HEK293 (cell line): Measurements from ENCODE around the gene SCG3.

Source experiments
- CTCF ChIA-PET: fragments of 350-600 bp; formaldehyde crosslinking; extraction: SDS; loops from one replicate; lab custom pipeline; 2021; ENCODE audit warnings: antibody characterized with exemption; lab: Yijun Ruan, JAX
- POLR2A ChIA-PET: fragments of 300-600 bp; formaldehyde crosslinking; extraction: SDS; loops from one replicate; lab custom pipeline; 2020; ENCODE audit warnings: antibody characterized with exemption, inconsistent platforms; lab: Yijun Ruan, JAX
- H3K27ac ChIP-seq: fragments of 200-500 bp; sonication (Bioruptor generic); 2 replicates; pipeline ENCODE4 v1.5.1; 2014; ENCODE audit warnings: low read depth, low read length, control low read depth, inconsistent platforms; ENCODE audit errors: extremely low read depth
- H3K36me3 ChIP-seq, 2 experiments: fragments of 200-500 bp in 1 of 2; sonication (Bioruptor generic) in 1 of 2; 1 replicate in 1 of 2; 2 replicates in 1 of 2; pipeline ENCODE4 v1.5.1; 2014 to 2017; ENCODE audit warnings: inconsistent platforms in 2 of 2, low read length in 2 of 2; ENCODE audit not compliant: control insufficient read depth in 2 of 2, insufficient read depth in 1 of 2
- H3K4me1 ChIP-seq: fragments of 200-500 bp; sonication (Bioruptor generic); 2 replicates; pipeline ENCODE4 v1.5.1; 2014; ENCODE audit warnings: mild to moderate bottlenecking, low read length, inconsistent platforms; ENCODE audit not compliant: control insufficient read depth, insufficient read depth
- H3K4me3 ChIP-seq: 2 replicates; pipeline ENCODE4 v1.5.1; 2011; ENCODE audit warnings: low read depth, mild to moderate bottlenecking, control low read depth, low read length, moderate library complexity
- H3K9me3 ChIP-seq: fragments of 200-500 bp; sonication (Bioruptor generic); 2 replicates; pipeline ENCODE4 v1.5.1; 2014; ENCODE audit warnings: low read depth, low read length, inconsistent platforms; ENCODE audit not compliant: control insufficient read depth, insufficient read depth
- GLIS1 ChIP-seq: fragments of 450-650 bp; formaldehyde crosslinking; IDR thresholded peaks from 2 replicates; pipeline ENCODE4 v1.5.1; 2016; ENCODE audit warnings: missing biosample characterization, missing genetic modification characterization
- KLF8 ChIP-seq: fragments of 450-650 bp; formaldehyde crosslinking; IDR thresholded peaks from 2 replicates; pipeline ENCODE4 v1.5.1; 2016; ENCODE audit warnings: missing biosample characterization, missing genetic modification characterization
- OSR2 ChIP-seq: fragments of 450-650 bp; formaldehyde crosslinking; IDR thresholded peaks from 2 replicates; pipeline ENCODE4 v1.5.1; 2016; ENCODE audit warnings: missing biosample characterization, missing genetic modification characterization
- SP3 ChIP-seq: fragments of 450-650 bp; formaldehyde crosslinking; IDR thresholded peaks from 2 replicates; pipeline ENCODE4 v1.5.1; 2016; ENCODE audit warnings: missing biosample characterization, missing genetic modification characterization
- ZBTB17 ChIP-seq: fragments of 450-650 bp; formaldehyde crosslinking; IDR thresholded peaks from 2 replicates; pipeline ENCODE4 v1.5.1; 2016; ENCODE audit warnings: missing biosample characterization, missing genetic modification characterization
- ZBTB20 ChIP-seq: fragments of 450-650 bp; formaldehyde crosslinking; IDR thresholded peaks from 2 replicates; pipeline ENCODE4 v1.5.1; 2016; ENCODE audit warnings: missing biosample characterization, missing genetic modification characterization
- ZEB2 ChIP-seq: fragments of 450-650 bp; formaldehyde crosslinking; IDR thresholded peaks from 2 replicates; pipeline ENCODE4 v1.5.1; 2016; ENCODE audit warnings: missing biosample characterization, missing genetic modification characterization
- ZFP41 ChIP-seq: fragments of 450-650 bp; formaldehyde crosslinking; IDR thresholded peaks from 2 replicates; pipeline ENCODE4 v1.5.1; 2016; ENCODE audit warnings: missing biosample characterization, missing genetic modification characterization, borderline replicate concordance
- ZNF350 ChIP-seq: fragments of 450-650 bp; formaldehyde crosslinking; IDR thresholded peaks from 2 replicates; pipeline ENCODE4 v1.5.0; 2017; ENCODE audit warnings: missing biosample characterization, mild to moderate bottlenecking, missing genetic modification characterization
- ZNF629 ChIP-seq: fragments of 450-650 bp; formaldehyde crosslinking; IDR thresholded peaks from 2 replicates; pipeline ENCODE4 v1.5.1; 2017; ENCODE audit warnings: missing biosample characterization, missing genetic modification characterization
- ZNF654 ChIP-seq: fragments of 450-650 bp; formaldehyde crosslinking; IDR thresholded peaks from 2 replicates; pipeline ENCODE4 v1.5.1; 2016; ENCODE audit warnings: low read depth, missing biosample characterization, missing genetic modification characterization
- ZNF791 ChIP-seq: fragments of 450-650 bp; formaldehyde crosslinking; IDR thresholded peaks from 2 replicates; pipeline ENCODE4 v1.5.1; 2016; ENCODE audit warnings: missing biosample characterization, missing genetic modification characterization
- TF ChIP-seq, protein P1 (sequence below): fragments of 450-650 bp; formaldehyde crosslinking; IDR thresholded peaks from 2 replicates; pipeline ENCODE4 v1.5.1; 2016; ENCODE audit warnings: missing biosample characterization, missing genetic modification characterization, borderline replicate concordance
- TF ChIP-seq, protein P2 (sequence below): fragments of 450-650 bp; formaldehyde crosslinking; IDR thresholded peaks from 2 replicates; pipeline ENCODE4 v1.5.1; 2016; ENCODE audit warnings: missing biosample characterization, missing genetic modification characterization

Gene SCG3

GRCh38 chr15:51726302-51727073 lies 45.2 kb downstream of the SCG3 start (continued):
- TF ChIP-seq, protein P1, sequence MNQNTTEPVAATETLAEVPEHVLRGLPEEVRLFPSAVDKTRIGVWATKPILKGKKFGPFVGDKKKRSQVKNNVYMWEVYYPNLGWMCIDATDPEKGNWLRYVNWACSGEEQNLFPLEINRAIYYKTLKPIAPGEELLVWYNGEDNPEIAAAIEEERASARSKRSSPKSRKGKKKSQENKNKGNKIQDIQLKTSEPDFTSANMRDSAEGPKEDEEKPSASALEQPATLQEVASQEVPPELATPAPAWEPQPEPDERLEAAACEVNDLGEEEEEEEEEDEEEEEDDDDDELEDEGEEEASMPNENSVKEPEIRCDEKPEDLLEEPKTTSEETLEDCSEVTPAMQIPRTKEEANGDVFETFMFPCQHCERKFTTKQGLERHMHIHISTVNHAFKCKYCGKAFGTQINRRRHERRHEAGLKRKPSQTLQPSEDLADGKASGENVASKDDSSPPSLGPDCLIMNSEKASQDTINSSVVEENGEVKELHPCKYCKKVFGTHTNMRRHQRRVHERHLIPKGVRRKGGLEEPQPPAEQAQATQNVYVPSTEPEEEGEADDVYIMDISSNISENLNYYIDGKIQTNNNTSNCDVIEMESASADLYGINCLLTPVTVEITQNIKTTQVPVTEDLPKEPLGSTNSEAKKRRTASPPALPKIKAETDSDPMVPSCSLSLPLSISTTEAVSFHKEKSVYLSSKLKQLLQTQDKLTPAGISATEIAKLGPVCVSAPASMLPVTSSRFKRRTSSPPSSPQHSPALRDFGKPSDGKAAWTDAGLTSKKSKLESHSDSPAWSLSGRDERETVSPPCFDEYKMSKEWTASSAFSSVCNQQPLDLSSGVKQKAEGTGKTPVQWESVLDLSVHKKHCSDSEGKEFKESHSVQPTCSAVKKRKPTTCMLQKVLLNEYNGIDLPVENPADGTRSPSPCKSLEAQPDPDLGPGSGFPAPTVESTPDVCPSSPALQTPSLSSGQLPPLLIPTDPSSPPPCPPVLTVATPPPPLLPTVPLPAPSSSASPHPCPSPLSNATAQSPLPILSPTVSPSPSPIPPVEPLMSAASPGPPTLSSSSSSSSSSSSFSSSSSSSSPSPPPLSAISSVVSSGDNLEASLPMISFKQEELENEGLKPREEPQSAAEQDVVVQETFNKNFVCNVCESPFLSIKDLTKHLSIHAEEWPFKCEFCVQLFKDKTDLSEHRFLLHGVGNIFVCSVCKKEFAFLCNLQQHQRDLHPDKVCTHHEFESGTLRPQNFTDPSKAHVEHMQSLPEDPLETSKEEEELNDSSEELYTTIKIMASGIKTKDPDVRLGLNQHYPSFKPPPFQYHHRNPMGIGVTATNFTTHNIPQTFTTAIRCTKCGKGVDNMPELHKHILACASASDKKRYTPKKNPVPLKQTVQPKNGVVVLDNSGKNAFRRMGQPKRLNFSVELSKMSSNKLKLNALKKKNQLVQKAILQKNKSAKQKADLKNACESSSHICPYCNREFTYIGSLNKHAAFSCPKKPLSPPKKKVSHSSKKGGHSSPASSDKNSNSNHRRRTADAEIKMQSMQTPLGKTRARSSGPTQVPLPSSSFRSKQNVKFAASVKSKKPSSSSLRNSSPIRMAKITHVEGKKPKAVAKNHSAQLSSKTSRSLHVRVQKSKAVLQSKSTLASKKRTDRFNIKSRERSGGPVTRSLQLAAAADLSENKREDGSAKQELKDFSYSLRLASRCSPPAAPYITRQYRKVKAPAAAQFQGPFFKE (tag by site-specific recombination): no peak
- TF ChIP-seq KLF8 (tag by site-specific recombination) (peak; percentile 18; the same call in 1 of the 2 replicates), ZNF791 (tag by site-specific recombination) (no peak), SP3 (tag by site-specific recombination) (no peak), ZEB2 (tag by site-specific recombination) (peak; percentile 47; the same call in 1 of the 2 replicates), OSR2 (peak; percentile 87), ZBTB17 (peak; percentile 88), ZFP41 (tag by site-specific recombination) (no peak), ZNF629 (tag by site-specific recombination) (peak; percentile 56), GLIS1 (tag by site-specific recombination) (peak; percentile 92)

GRCh38 chr15:51727141-51727897 lies 46.0 kb downstream of the SCG3 start:
- Histone ChIP-seq H3K9me3 (no peaks in the 10 kb centered on the region), H3K4me3 (no peak overlapping the region), H3K36me3 (no peaks in the 10 kb centered on the region), H3K4me1 (no peaks in the 10 kb centered on the region; the same call in 1 of the 2 replicates), H3K27ac (no peak overlapping the region)
- CTCF ChIA-PET: interaction anchor here (1.0 kb wide), 1 partner anchor 77 kb away, joined by 5 read pairs; no protein-coding TSS in a partner anchor
- no peak for TF ChIP-seq ZNF654
- TF ChIP-seq ZNF350 (tag by site-specific recombination): no peak
- TF ChIP-seq, protein P2, sequence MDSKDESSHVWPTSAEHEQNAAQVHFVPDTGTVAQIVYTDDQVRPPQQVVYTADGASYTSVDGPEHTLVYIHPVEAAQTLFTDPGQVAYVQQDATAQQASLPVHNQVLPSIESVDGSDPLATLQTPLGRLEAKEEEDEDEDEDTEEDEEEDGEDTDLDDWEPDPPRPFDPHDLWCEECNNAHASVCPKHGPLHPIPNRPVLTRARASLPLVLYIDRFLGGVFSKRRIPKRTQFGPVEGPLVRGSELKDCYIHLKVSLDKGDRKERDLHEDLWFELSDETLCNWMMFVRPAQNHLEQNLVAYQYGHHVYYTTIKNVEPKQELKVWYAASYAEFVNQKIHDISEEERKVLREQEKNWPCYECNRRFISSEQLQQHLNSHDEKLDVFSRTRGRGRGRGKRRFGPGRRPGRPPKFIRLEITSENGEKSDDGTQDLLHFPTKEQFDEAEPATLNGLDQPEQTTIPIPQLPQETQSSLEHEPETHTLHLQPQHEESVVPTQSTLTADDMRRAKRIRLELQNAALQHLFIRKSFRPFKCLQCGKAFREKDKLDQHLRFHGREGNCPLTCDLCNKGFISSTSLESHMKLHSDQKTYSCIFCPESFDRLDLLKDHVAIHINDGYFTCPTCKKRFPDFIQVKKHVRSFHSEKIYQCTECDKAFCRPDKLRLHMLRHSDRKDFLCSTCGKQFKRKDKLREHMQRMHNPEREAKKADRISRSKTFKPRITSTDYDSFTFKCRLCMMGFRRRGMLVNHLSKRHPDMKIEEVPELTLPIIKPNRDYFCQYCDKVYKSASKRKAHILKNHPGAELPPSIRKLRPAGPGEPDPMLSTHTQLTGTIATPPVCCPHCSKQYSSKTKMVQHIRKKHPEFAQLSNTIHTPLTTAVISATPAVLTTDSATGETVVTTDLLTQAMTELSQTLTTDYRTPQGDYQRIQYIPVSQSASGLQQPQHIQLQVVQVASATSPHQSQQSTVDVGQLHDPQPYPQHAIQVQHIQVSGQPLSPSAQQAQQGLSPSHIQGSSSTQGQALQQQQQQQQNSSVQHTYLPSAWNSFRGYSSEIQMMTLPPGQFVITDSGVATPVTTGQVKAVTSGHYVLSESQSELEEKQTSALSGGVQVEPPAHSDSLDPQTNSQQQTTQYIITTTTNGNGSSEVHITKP (tag by site-specific recombination): no peak
- TF ChIP-seq, protein P1 (tag by site-specific recombination): no peak
- TF ChIP-seq ZBTB20: no peak
- peak; percentile 43 for TF ChIP-seq OSR2
- POLR2A ChIA-PET: no interaction called here
